Stimulated activated CD8-positive, alpha-beta memory T cell treated with anti-CD3 and anti-CD28 coated beads, Interleukin-7, amount 100 ng/mL, for 48 hours (primary cell): Measurements from ENCODE around the gene SLX9.
A peak's percentile ranks its signal among the peaks of the same experiment; 100 is the strongest.

Source experiments
- DNase-seq, 2 donors: peaks; one replicate each; pipeline ENCODE4 v3.0.0-alpha.2; 2020; ENCODE audit warnings: low read depth in 1 of 2; ENCODE audit errors: extremely low read depth in 1 of 2

Gene SLX9

GRCh38 chr21:44943686-44944550 lies 4.1 kb downstream of the SLX9 start:
- DNase-seq, result no peak

- DNase-seq, result no peak
Observed at GRCh38 chr21:44944596-44944995, 4.8 kb downstream of the SLX9 start.

- DNase-seq, result no peak
Observed at GRCh38 chr21:44946254-44947041, 6.6 kb downstream of the SLX9 start.

- DNase-seq, result no peak
Observed at GRCh38 chr21:44947111-44947929, 7.5 kb downstream of the SLX9 start.

- DNase-seq, result no peak
Observed at GRCh38 chr21:44947930-44948331, 8.1 kb downstream of the SLX9 start.

GRCh38 chr21:44948426-44949120 lies 8.7 kb downstream of the SLX9 start:
- DNase-seq, result no peak

GRCh38 chr21:44949161-44949778 lies 9.4 kb downstream of the SLX9 start:
- DNase-seq, result no peak

GRCh38 chr21:44949779-44950198 lies 10.0 kb downstream of the SLX9 start:
- DNase-seq, result peak in 1 of 2 donors; percentile 54

GRCh38 chr21:44950351-44950750 lies 10.5 kb downstream of the SLX9 start:
- no peak for DNase-seq

- no peak for DNase-seq
Observed at GRCh38 chr21:44951186-44951915, 11.5 kb downstream of the SLX9 start.

- no peak for DNase-seq
Observed at GRCh38 chr21:44952116-44952928, 12.5 kb downstream of the SLX9 start.

GRCh38 chr21:44952929-44953627 lies 13.2 kb downstream of the SLX9 start:
- no peak for DNase-seq

- no peak for DNase-seq
Observed at GRCh38 chr21:44953628-44954021, 13.8 kb downstream of the SLX9 start.

GRCh38 chr21:44954281-44954771 lies 14.5 kb downstream of the SLX9 start:
- DNase-seq, result no peak

- DNase-seq, result no peak
Observed at GRCh38 chr21:44955141-44955797, 15.4 kb downstream of the SLX9 start.

GRCh38 chr21:44955798-44956175 lies 16.0 kb downstream of the SLX9 start:
- DNase-seq, result no peak

GRCh38 chr21:44956356-44957046 lies 16.7 kb downstream of the SLX9 start:
- DNase-seq, result no peak
